ENCODE results near the gene CNGA4.

Gene CNGA4

DNA sequence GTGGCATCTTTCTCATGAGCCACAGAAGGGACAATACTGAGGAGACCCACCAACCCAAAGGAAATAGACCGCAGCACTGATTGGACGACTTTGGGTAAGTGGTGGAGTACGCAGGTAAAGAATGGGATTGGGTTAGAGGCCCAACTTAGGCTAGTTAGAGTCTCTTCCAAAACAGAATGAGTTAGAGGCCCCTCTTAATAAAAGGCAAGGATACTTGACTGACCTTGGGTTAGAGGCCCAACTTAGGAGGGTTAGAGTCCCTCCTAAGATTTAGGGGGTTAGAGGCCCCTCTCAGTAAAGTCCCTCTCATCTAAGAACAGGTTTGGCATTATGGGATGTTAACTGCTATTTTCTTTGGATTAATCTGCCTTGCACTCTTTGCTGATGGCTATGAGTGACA, 45.4 kb downstream of the CNGA4 start:
- no peak for DNase-seq (ENCODE audit: low read depth)
- TF ChIP-seq, protein P1, sequence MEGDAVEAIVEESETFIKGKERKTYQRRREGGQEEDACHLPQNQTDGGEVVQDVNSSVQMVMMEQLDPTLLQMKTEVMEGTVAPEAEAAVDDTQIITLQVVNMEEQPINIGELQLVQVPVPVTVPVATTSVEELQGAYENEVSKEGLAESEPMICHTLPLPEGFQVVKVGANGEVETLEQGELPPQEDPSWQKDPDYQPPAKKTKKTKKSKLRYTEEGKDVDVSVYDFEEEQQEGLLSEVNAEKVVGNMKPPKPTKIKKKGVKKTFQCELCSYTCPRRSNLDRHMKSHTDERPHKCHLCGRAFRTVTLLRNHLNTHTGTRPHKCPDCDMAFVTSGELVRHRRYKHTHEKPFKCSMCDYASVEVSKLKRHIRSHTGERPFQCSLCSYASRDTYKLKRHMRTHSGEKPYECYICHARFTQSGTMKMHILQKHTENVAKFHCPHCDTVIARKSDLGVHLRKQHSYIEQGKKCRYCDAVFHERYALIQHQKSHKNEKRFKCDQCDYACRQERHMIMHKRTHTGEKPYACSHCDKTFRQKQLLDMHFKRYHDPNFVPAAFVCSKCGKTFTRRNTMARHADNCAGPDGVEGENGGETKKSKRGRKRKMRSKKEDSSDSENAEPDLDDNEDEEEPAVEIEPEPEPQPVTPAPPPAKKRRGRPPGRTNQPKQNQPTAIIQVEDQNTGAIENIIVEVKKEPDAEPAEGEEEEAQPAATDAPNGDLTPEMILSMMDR (IDR thresholded peaks at IDR 0.05; ENCODE audit: low read depth, low read length) = no peak
- no peak for TF ChIP-seq POLR2A (IDR thresholded peaks at IDR 0.05; ENCODE audit: extremely low read depth, insufficient read length)
- TF ChIP-seq, protein P2, sequence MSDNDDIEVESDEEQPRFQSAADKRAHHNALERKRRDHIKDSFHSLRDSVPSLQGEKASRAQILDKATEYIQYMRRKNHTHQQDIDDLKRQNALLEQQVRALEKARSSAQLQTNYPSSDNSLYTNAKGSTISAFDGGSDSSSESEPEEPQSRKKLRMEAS (IDR thresholded peaks at IDR 0.05; ENCODE audit: low read depth, low read length) = no peak
- no peak for TF ChIP-seq MYC (IDR thresholded peaks at IDR 0.05; ENCODE audit: low read depth, low read length)
- H3K4me3 ChIP-seq (ENCODE audit: low read depth, low read length) = no peak overlapping the region

DNA sequence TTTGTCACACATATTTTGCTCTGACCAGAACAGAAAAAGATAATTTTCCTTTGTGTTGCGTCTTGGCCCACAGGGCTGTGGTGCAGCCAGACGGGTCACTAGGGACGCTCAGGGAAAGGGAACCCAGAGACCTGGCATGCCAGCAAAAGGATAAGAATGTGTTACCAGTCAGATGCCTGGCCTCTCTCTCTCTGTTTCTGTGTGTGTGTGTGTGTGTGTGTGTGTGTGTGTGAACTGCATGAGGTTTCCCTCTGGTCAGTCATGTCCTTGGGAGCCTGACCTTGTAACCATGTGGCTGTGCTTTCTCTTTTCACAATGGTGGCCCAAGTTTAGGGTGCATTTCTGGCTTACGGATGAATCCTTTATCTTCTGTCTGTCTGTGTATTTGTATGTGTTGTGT, 46.1 kb downstream of the CNGA4 start:
- H3K4me3 ChIP-seq (ENCODE audit: low read depth, low read length) = no peak overlapping the region
- TF ChIP-seq POLR2A (IDR thresholded peaks at IDR 0.05; ENCODE audit: extremely low read depth, insufficient read length) (no peak), MYC (IDR thresholded peaks at IDR 0.05; ENCODE audit: low read depth, low read length) (no peak)
- TF ChIP-seq, protein P1 (IDR thresholded peaks at IDR 0.05; ENCODE audit: low read depth, low read length) = no peak
- TF ChIP-seq, protein P2 (IDR thresholded peaks at IDR 0.05; ENCODE audit: low read depth, low read length) = no peak
- DNase-seq (ENCODE audit: low read depth) = no peak
